GM13977 (cell line): Measurements from ENCODE around the gene DCTPP1.

Source experiments
- DNase-seq: peaks from one replicate; pipeline ENCODE4 v3.0.0; 2012; ENCODE audit warnings: low spot score
- CTCF ChIP-seq: IDR thresholded peaks from 2 replicates; pipeline ENCODE4 v1.5.1; 2012; ENCODE audit warnings: mild to moderate bottlenecking, control low read depth; ENCODE audit not compliant: insufficient read depth; ENCODE audit errors: extremely low read depth, missing control alignments
- in situ Hi-C: fragments of 300-500 bp; cut with MboI; formaldehyde crosslinking; loops from one replicate; pipeline ENCODE4 v1.12.0; 2022; ENCODE audit warnings: low sequenced_read_pairs, low pct_unique_long_range_greater_than_20kb, mixed read lengths, inconsistent platforms; ENCODE audit not compliant: unreplicated experiment

The DCTPP1 gene

GRCh38 chr16:30376461-30376902 lies 53.3 kb downstream of the DCTPP1 start:
- DNase-seq, result no peak
- in situ Hi-C loops, result no loop called here

GRCh38 chr16:30375864-30376263 lies 54.0 kb downstream of the DCTPP1 start:
- in situ Hi-C loops, result no loop called here
- DNase-seq, result no peak
- no peak for TF ChIP-seq CTCF

More at GRCh38 chr16:30376461-30376902, 53.3 kb downstream of the DCTPP1 start:
- no peak for TF ChIP-seq CTCF

DNA sequence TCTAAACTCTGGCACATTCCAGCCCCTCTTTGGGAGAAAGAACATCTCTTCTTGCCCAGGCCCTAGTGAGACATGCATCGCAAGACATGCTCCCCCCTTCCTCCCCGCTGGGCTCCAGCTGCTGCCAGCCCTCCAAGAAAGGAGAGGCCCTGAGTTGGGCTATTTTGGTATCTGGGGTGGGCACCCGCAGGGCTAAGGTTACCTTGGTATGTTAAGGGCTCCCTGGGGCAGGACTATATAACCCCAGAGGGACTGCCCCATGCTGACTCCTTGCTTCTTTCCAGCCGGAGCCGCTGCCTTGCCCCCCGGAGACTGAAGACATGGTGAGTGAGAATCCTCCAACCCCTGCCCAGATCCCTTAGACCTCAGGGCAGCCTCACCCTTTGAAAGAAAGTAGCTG lies 55.3 kb downstream of the DCTPP1 start, which contains the start of gene MYL11:
Gene MYL11, plus strand, starts transcription at position 265 of the 400 bp plus-strand sequence. Its CDS starts 56 bp downstream, at position 321.
- TF ChIP-seq CTCF, result no peak
- DNase-seq, result no peak
- in situ Hi-C loops, result no loop called here
